Osteoblast (primary cell): ENCODE data around the gene UNC45B. TPM values are rescaled to one million over a fixed set of nuclear protein-coding genes. Genes with fewer than 3 reads are reported as not detected.

Experiments used
- DNase-seq: peaks from one replicate; pipeline ENCODE4 v3.0.0; 2011; ENCODE audit warnings: low spot score, mixed read lengths; ENCODE audit not compliant: insufficient read length; ENCODE audit errors: missing footprints
- H2AFZ ChIP-seq: 2 replicates; pipeline ENCODE4 v1.6.0; 2011; ENCODE audit warnings: mild to moderate bottlenecking, low read length
- H3K27ac ChIP-seq: 2 replicates; pipeline ENCODE4 v1.5.1; 2011; ENCODE audit warnings: mild to moderate bottlenecking, low read depth, low read length, moderate library complexity
- H3K27me3 ChIP-seq: 2 replicates; pipeline ENCODE4 v1.6.0; 2012; ENCODE audit warnings: mild to moderate bottlenecking, control low read depth, inconsistent platforms, low read length, moderate library complexity; ENCODE audit not compliant: insufficient read depth
- H3K36me3 ChIP-seq: 2 replicates; pipeline ENCODE4 v1.5.1; 2011; ENCODE audit warnings: mild to moderate bottlenecking, low read length, control low read depth, moderate library complexity; ENCODE audit not compliant: insufficient read depth
- H3K4me1 ChIP-seq: 2 replicates; pipeline ENCODE4 v1.5.1; 2011; ENCODE audit warnings: mild to moderate bottlenecking, low read length, control low read depth, moderate library complexity; ENCODE audit not compliant: insufficient read depth
- H3K4me2 ChIP-seq: 2 replicates; pipeline ENCODE4 v1.6.0; 2011; ENCODE audit warnings: mild to moderate bottlenecking, low read length; ENCODE audit not compliant: insufficient read depth
- H3K4me3 ChIP-seq: fragments of 200-600 bp; sonication (generic); 3 replicates; pipeline ENCODE4 v1.5.1; 2012; ENCODE audit warnings: mild to moderate bottlenecking, low read length, inconsistent platforms; ENCODE audit not compliant: insufficient read depth
- H3K79me2 ChIP-seq: 2 replicates; pipeline ENCODE4 v1.6.0; 2012; ENCODE audit warnings: mild to moderate bottlenecking, low read length, control low read depth, inconsistent platforms; ENCODE audit not compliant: insufficient read depth
- H3K9me3 ChIP-seq: 2 replicates; pipeline ENCODE4 v1.5.1; 2011; ENCODE audit warnings: low read depth, low read length, control low read depth
- H4K20me1 ChIP-seq: 2 replicates; pipeline ENCODE4 v1.6.0; 2012; ENCODE audit warnings: mild to moderate bottlenecking, low read length, control low read depth; ENCODE audit not compliant: insufficient read depth
- CTCF ChIP-seq: IDR thresholded peaks from 2 replicates; pipeline ENCODE4 v1.5.1; 2011; ENCODE audit warnings: mild to moderate bottlenecking, low read depth, low read length, moderate library complexity; ENCODE audit errors: extremely low read depth
- total RNA-seq: library from RNA; depleted of rRNA; stranded (reverse); fragments of >200 nt; gene quantifications from 2 replicates; pipeline ENCODE4 v1.2.3, GENCODE V29; 2012

UNC45B gene
- total RNA-seq, 1 donor, result not detected

GRCh38 chr17:35116845-35117244, 30.8 kb upstream of the UNC45B start:
- Histone ChIP-seq H3K79me2 (peaks cover 34% of the 10 kb centered on the region), H2AFZ (no peak overlapping the region), H4K20me1 (no peaks in the 10 kb centered on the region), H3K27me3 (no peaks in the 10 kb centered on the region), H3K9me3 (no peaks in the 10 kb centered on the region), H3K27ac (no peak overlapping the region), H3K4me2 (no peak overlapping the region), H3K4me3 (no peak overlapping the region), H3K36me3 (no peaks in the 10 kb centered on the region), H3K4me1 (peaks cover 13% of the 10 kb centered on the region)
- TF ChIP-seq CTCF, result no peak
- peak; percentile 41 for DNase-seq

- Histone ChIP-seq H4K20me1 (no peaks in the 10 kb centered on the region), H3K4me3 (no peak overlapping the region), H3K79me2 (peaks cover 30% of the 10 kb centered on the region), H2AFZ (no peak overlapping the region), H3K27ac (no peak overlapping the region), H3K4me2 (no peak overlapping the region), H3K4me1 (peaks cover 13% of the 10 kb centered on the region), H3K36me3 (no peaks in the 10 kb centered on the region), H3K27me3 (no peaks in the 10 kb centered on the region), H3K9me3 (no peaks in the 10 kb centered on the region)
- DNase-seq, result peak; percentile 27
- TF ChIP-seq CTCF, result peak; percentile 54
These were observed 29.6 kb upstream of the UNC45B start for GRCh38 chr17:35117984-35118383.

GRCh38 chr17:35119370-35120165, 28.0 kb upstream of the UNC45B start, which contains the start of gene RAD51D:
Gene RAD51D (minus strand): TSS chr17:35119860. CDS start chr17:35119613, 247 bp downstream.
- H3K27ac ChIP-seq, result peak within 1 kb of the TSS; percentile 66
- no peaks in the 10 kb centered on the region for H3K9me3 ChIP-seq
- H4K20me1 ChIP-seq, result no peaks in the 10 kb centered on the region
- peak within 1 kb of the TSS; percentile 98 for H3K4me3 ChIP-seq
- H2AFZ ChIP-seq, result peak within 1 kb of the TSS; percentile 98
- DNase-seq, result peak; percentile 97
- peak within 1 kb of the TSS; percentile 97 for H3K4me2 ChIP-seq
- no peaks in the 10 kb centered on the region for H3K27me3 ChIP-seq
- no peaks in the 10 kb centered on the region for H3K36me3 ChIP-seq
- H3K4me1 ChIP-seq, result peaks cover 13% of the 10 kb centered on the region
- peaks cover 25% of the 10 kb centered on the region for H3K79me2 ChIP-seq
- TF ChIP-seq CTCF, result peak; percentile 69

GRCh38 chr17:35121315-35121714, 26.3 kb upstream of the UNC45B start, which contains the start of gene FNDC8:
Gene FNDC8 (plus strand): TSS chr17:35121615. CDS start chr17:35121694, 79 bp downstream.
- Histone ChIP-seq H3K27ac (no peak within 1 kb of the TSS), H4K20me1 (no peaks in the 10 kb centered on the region), H3K4me1 (peaks cover 11% of the 10 kb centered on the region), H3K9me3 (no peaks in the 10 kb centered on the region), H2AFZ (no peak within 1 kb of the TSS), H3K79me2 (peaks cover 16% of the 10 kb centered on the region), H3K4me2 (no peak within 1 kb of the TSS), H3K27me3 (no peaks in the 10 kb centered on the region), H3K4me3 (no peak within 1 kb of the TSS), H3K36me3 (no peaks in the 10 kb centered on the region)
- TF ChIP-seq CTCF, result no peak
- peak; percentile 25 for DNase-seq
